Endothelial cell of umbilical vein (primary cell): Measurements from ENCODE around the gene LYRM4. TPM values are rescaled to one million over a fixed set of nuclear protein-coding genes. Genes with fewer than 3 reads are reported as not detected.
A peak's percentile ranks its signal among the peaks of the same experiment; 100 is the strongest.

ENCODE experiments used
- BruUV-seq: library from RNA; stranded (reverse); fragments of 400-500 nt; replicated peaks from 2 replicates; lab custom pipeline; 2021; lab: Mats Ljungman, UMichigan
- CTCF ChIA-PET: fragments of 300-600, 350-600 bp; sonication (Branson Sonifier 250); formaldehyde crosslinking; loops from one replicate; lab custom pipeline; 2021; ENCODE audit warnings: antibody characterized with exemption, inconsistent platforms; lab: Charles Lee
- POLR2A ChIA-PET: fragments of 300-600, 350-600 bp; sonication (Branson Sonifier 250); formaldehyde crosslinking; loops from one replicate; lab custom pipeline; 2021; ENCODE audit warnings: antibody characterized with exemption, inconsistent platforms; lab: Charles Lee
- DNase-seq: peaks from one replicate; pipeline ENCODE4 v3.0.0-alpha.2; 2011; ENCODE audit warnings: low read depth, low spot score
- FAIRE-seq: peaks from 2 replicates; lab custom pipeline; 2011; peaks lifted over from hg19 to GRCh38; lab: Jason Lieb, UNC
- H2AFZ ChIP-seq: 2 replicates; pipeline ENCODE4 v1.6.0; 2012; ENCODE audit warnings: low read depth, low read length, control low read depth, inconsistent platforms
- H3K27ac ChIP-seq: 2 replicates; pipeline ENCODE4 v1.5.1; 2011; ENCODE audit warnings: low read depth, mild to moderate bottlenecking, control low read depth, low read length, moderate library complexity; ENCODE audit not compliant: insufficient read depth
- H3K27me3 ChIP-seq, 2 experiments: 2 replicates each; pipeline versions ENCODE4 v1.6.0 to v1.6.1; 2011; ENCODE audit warnings: low read length in 2 of 2, mixed read lengths in 1 of 2; ENCODE audit not compliant: control insufficient read depth in 2 of 2, insufficient read depth in 2 of 2
- H3K36me3 ChIP-seq, 2 experiments: 2 replicates in 1 of 2; 3 replicates in 1 of 2; pipeline ENCODE4 v1.5.1; 2011; ENCODE audit warnings: low read length in 2 of 2, mild to moderate bottlenecking in 1 of 2, moderate library complexity in 1 of 2; ENCODE audit not compliant: control insufficient read depth in 2 of 2, insufficient read depth in 2 of 2; ENCODE audit errors: extremely low read depth in 1 of 2
- H3K4me1 ChIP-seq: 3 replicates; pipeline ENCODE4 v1.5.1; 2011; ENCODE audit warnings: mild to moderate bottlenecking, low read length; ENCODE audit not compliant: control insufficient read depth, insufficient read depth; ENCODE audit errors: extremely low read depth
- H3K4me2 ChIP-seq: 2 replicates; pipeline ENCODE4 v1.6.1; 2011; ENCODE audit warnings: low read length, control low read depth, mixed read lengths; ENCODE audit not compliant: insufficient read depth
- H3K4me3 ChIP-seq, 3 experiments: fragments of 200-600 bp in 1 of 3; sonication (generic), shearing (Covaris generic) in 1 of 3; replicated peaks in 1 of 3; 2 replicates each; pipeline ENCODE4 v1.5.1; 2011 to 2016; ENCODE audit warnings: control low read depth in 3 of 3, low read length in 3 of 3, mild to moderate bottlenecking in 2 of 3, inconsistent platforms in 1 of 3, low read depth in 1 of 3, moderate library complexity in 1 of 3; ENCODE audit not compliant: insufficient read depth in 1 of 3
- H3K79me2 ChIP-seq: 2 replicates; pipeline ENCODE4 v1.6.0; 2012; ENCODE audit warnings: low read length, inconsistent platforms; ENCODE audit not compliant: control insufficient read depth, insufficient read depth
- H3K9ac ChIP-seq: replicated peaks from 2 replicates; pipeline ENCODE3; 2011; ENCODE audit warnings: low read length, control low read depth; ENCODE audit not compliant: insufficient read depth; ENCODE audit errors: extremely low read depth
- H3K9me1 ChIP-seq: replicated peaks from 3 replicates; pipeline ENCODE4 v1.6.0; 2011; ENCODE audit warnings: mild to moderate bottlenecking, low read length; ENCODE audit not compliant: control insufficient read depth, insufficient read depth; ENCODE audit errors: extremely low read depth
- H3K9me3 ChIP-seq: replicated peaks from 2 replicates; pipeline ENCODE4 v1.5.1; 2012; ENCODE audit warnings: low read length, inconsistent platforms; ENCODE audit not compliant: control insufficient read depth, insufficient read depth
- H4K20me1 ChIP-seq: replicated peaks from 2 replicates; pipeline ENCODE3; 2011; ENCODE audit warnings: mild to moderate bottlenecking, low read length; ENCODE audit not compliant: control insufficient read depth, insufficient read depth; ENCODE audit errors: extremely low read depth
- CTCF ChIP-seq, 2 donors: IDR thresholded peaks; 1 replicate in 1 of 2; 2 replicates in 1 of 2; pipeline ENCODE4 v1.5.1; 2011; ENCODE audit warnings: low read length in 2 of 2, mild to moderate bottlenecking in 2 of 2, moderate library complexity in 2 of 2, control low read depth in 1 of 2, inconsistent platforms in 1 of 2, low read depth in 1 of 2; ENCODE audit not compliant: insufficient read depth in 1 of 2; ENCODE audit errors: extremely low read depth in 1 of 2
- EZH2 ChIP-seq: IDR thresholded peaks from 2 replicates; pipeline ENCODE4 v1.6.1; 2012; ENCODE audit warnings: borderline replicate concordance, low read depth, mild to moderate bottlenecking, moderate library complexity, low read length, inconsistent platforms; ENCODE audit not compliant: severe bottlenecking
- FOS ChIP-seq: IDR thresholded peaks from 2 replicates; pipeline ENCODE4 v1.6.1; 2011; ENCODE audit warnings: mild to moderate bottlenecking, low read length, moderate library complexity, borderline replicate concordance; ENCODE audit not compliant: insufficient read depth
- GATA2 ChIP-seq: IDR thresholded peaks from 2 replicates; pipeline ENCODE4 v1.7.0; 2011; ENCODE audit warnings: low read depth, mild to moderate bottlenecking, moderate library complexity, mixed read lengths, low read length; ENCODE audit not compliant: insufficient read length, insufficient read depth
- JUN ChIP-seq: IDR thresholded peaks from 2 replicates; pipeline ENCODE4 v1.6.1; 2011; ENCODE audit warnings: borderline replicate concordance, low read depth; ENCODE audit not compliant: insufficient read length, insufficient read depth
- MAX ChIP-seq: IDR thresholded peaks from 2 replicates; pipeline ENCODE4 v1.6.1; 2011; ENCODE audit not compliant: insufficient read depth, insufficient read length
- MYC ChIP-seq: IDR thresholded peaks from one replicate; pipeline ENCODE4 v1.6.1; 2011; ENCODE audit warnings: mild to moderate bottlenecking, low read depth, low read length
- POLR2A ChIP-seq: IDR thresholded peaks from 2 replicates; pipeline ENCODE4 v1.6.1; 2012; ENCODE audit warnings: low read depth, mild to moderate bottlenecking, control low read depth, low read length
- POLR2AphosphoS5 ChIP-seq: IDR thresholded peaks from 2 replicates; pipeline ENCODE4 v1.6.1; 2012; ENCODE audit warnings: low read depth, mild to moderate bottlenecking, control low read depth, low read length, moderate library complexity; ENCODE audit not compliant: insufficient read depth
- dilution Hi-C: fragments of 300-500 bp; cut with MboI; formaldehyde crosslinking; loops from one replicate; pipeline ENCODE4 v1.15.0; 2019; ENCODE audit warnings: low sequenced_read_pairs; ENCODE audit not compliant: extremely low pct_ligation_motif_present
- intact Hi-C: fragments of 100-400 bp; cut with micrococcal nuclease; formaldehyde crosslinking; loops from one replicate; pipeline ENCODE4 v1.10.0; 2022
- polyA plus RNA-seq, 4 experiments: library from polyadenylated mRNA; depleted of rRNA in 3 of 4; stranded (reverse) in 3 of 4; unstranded in 1 of 4; fragments of >200 nt; gene quantifications; 2 replicates each; pipeline versions ENCODE4 v1.2.1 to v1.2.3, GENCODE V29; 2011 to 2012; ENCODE audit warnings: missing spikeins in 1 of 4
- total RNA-seq: library from RNA; stranded (reverse); gene quantifications from 2 replicates; pipeline ENCODE4 v1.2.3, GENCODE V29; 2021

LYRM4 gene
- total and polyA plus RNA-seq, 2 donors (not counting 3 experiments of a cell fraction or from before 2014, with no cell fraction given): 39.5 to 44.0 TPM

- no peak for FAIRE-seq
- no peak overlapping the region for H2AFZ ChIP-seq
- peak overlapping the region; percentile 57 for H3K27ac ChIP-seq
- POLR2A ChIA-PET: interaction anchor here (0.5 kb wide), 1 partner anchor 54 kb away, joined by 3 read pairs; no protein-coding TSS in a partner anchor
- no peaks in the 10 kb centered on the region for H3K36me3 ChIP-seq
- H3K79me2 ChIP-seq: no peaks in the 10 kb centered on the region
- intact Hi-C loops: loop anchor here (2.0 kb wide), 2 partner anchors 25 to 31 kb away; partner anchors contain the start of genes FARS2 and LYRM4
- H3K4me3 ChIP-seq: no peak overlapping the region
- H3K9me1 ChIP-seq: no peaks in the 10 kb centered on the region
- H3K9me3 ChIP-seq: no peaks in the 10 kb centered on the region
- no peak for TF ChIP-seq CTCF (IDR thresholded peaks at IDR 0.05; ENCODE audit: extremely low read depth in 1 of 2, insufficient read depth in 1 of 2, low read depth in 1 of 2, low read length in 2 of 2)
- TF ChIP-seq POLR2A: no peak
- no peak for TF ChIP-seq POLR2AphosphoS5
- no peak for TF ChIP-seq FOS
- no peak for TF ChIP-seq MAX
- no peak for TF ChIP-seq EZH2
- TF ChIP-seq GATA2: no peak
- no peak for TF ChIP-seq JUN
- no peak for TF ChIP-seq MYC
- H3K4me2 ChIP-seq: peak overlapping the region; percentile 62
- DNase-seq: no peak
- peak overlapping the region; percentile 8 for H3K9ac ChIP-seq
- H3K4me1 ChIP-seq: peaks cover 17% of the 10 kb centered on the region
- H4K20me1 ChIP-seq: no peaks in the 10 kb centered on the region
- BruUV-seq: no TSS peak
- dilution Hi-C loops: no loop called here
- H3K27me3 ChIP-seq: no peaks in the 10 kb centered on the region
- CTCF ChIA-PET: interaction anchor here (0.8 to 2.1 kb wide), 7 partner anchors 8 to 172 kb away, joined by 3 to 13 read pairs (median 3); no protein-coding TSS in a partner anchor
Observed at GRCh38 chr6:5230081-5230480, 30.7 kb downstream of the LYRM4 start.
